HepG2 (cell line): ENCODE results near the gene C4orf46. TPM values are rescaled to one million over a fixed set of nuclear protein-coding genes. Genes with fewer than 3 reads are reported as not detected.

ENCODE experiments used
- ATAC-seq: fragments of 200-7000 bp; cut with Tn5 transposase; 3 replicates; pipeline ENCODE4 v1.9.1; 2020; ENCODE audit warnings: mild to moderate bottlenecking, moderate library complexity
- BruUV-seq: library from RNA; stranded (reverse); fragments of 400-500 nt; replicated peaks from 2 replicates; lab custom pipeline; 2021; lab: Mats Ljungman, UMichigan
- CTCF ChIA-PET: fragments of 300-600 bp; formaldehyde crosslinking; extraction: SDS; loops from one replicate; lab custom pipeline; 2021; ENCODE audit warnings: low total read pairs, inconsistent platforms, low intra/inter-chr PET ratio; lab: Yijun Ruan, JAX
- POLR2A ChIA-PET: fragments of 350-600 bp; sonication (Branson Sonifier 250); formaldehyde crosslinking; loops from one replicate; lab custom pipeline; 2020; ENCODE audit warnings: antibody characterized with exemption, inconsistent platforms; lab: Yijun Ruan, JAX
- DNase-seq: peaks from one replicate; pipeline ENCODE4 v3.0.0-alpha.2; 2015; ENCODE audit warnings: low spot score
- FAIRE-seq: peaks from 3 replicates; lab custom pipeline; 2011; peaks lifted over from hg19 to GRCh38; lab: Jason Lieb, UNC
- H2AFZ ChIP-seq: one replicate; pipeline ENCODE4 v1.6.1; 2011; ENCODE audit warnings: low read length, inconsistent platforms
- H3K27ac ChIP-seq: fragments of 300-600 bp; 3 replicates; pipeline ENCODE4 v1.8.0; 2011; ENCODE audit warnings: mixed run types, mild to moderate bottlenecking, mixed read lengths, low read length, inconsistent platforms; ENCODE audit not compliant: insufficient read depth; ENCODE audit errors: extremely low read length
- H3K27me3 ChIP-seq, 2 experiments: fragments of 200-600 bp in 1 of 2; 2 replicates in 1 of 2; 3 replicates in 1 of 2; pipeline versions ENCODE4 v1.6.0 to v1.8.0; 2011; ENCODE audit warnings: low read length in 2 of 2, mild to moderate bottlenecking in 2 of 2, moderate library complexity in 2 of 2, inconsistent platforms in 1 of 2; ENCODE audit not compliant: insufficient read depth in 2 of 2, control insufficient read depth in 1 of 2
- H3K36me3 ChIP-seq, 2 experiments: fragments of 200-600 bp in 1 of 2; replicated peaks in 1 of 2; 2 replicates in 1 of 2; 3 replicates in 1 of 2; pipeline versions ENCODE4 v1.5.1 to v1.8.0; 2011; ENCODE audit warnings: low read length in 2 of 2, inconsistent platforms in 1 of 2; ENCODE audit not compliant: insufficient read depth in 2 of 2, control insufficient read depth in 1 of 2
- H3K4me1 ChIP-seq: 2 replicates; pipeline ENCODE4 v1.5.1; 2012; ENCODE audit warnings: low read length, inconsistent platforms; ENCODE audit not compliant: insufficient read depth
- H3K4me2 ChIP-seq: 2 replicates; pipeline ENCODE4 v1.6.0; 2011; ENCODE audit warnings: low read depth, low read length, inconsistent platforms
- H3K4me3 ChIP-seq, 3 experiments: fragments of 200-600 bp in 1 of 3; sonication (generic), shearing (Covaris generic) in 1 of 3; replicated peaks in 1 of 3; 2 replicates each; pipeline ENCODE4 v1.5.1; 2011 to 2016; ENCODE audit warnings: low read length in 3 of 3, inconsistent platforms in 2 of 3, low read depth in 2 of 3, mild to moderate bottlenecking in 2 of 3, control low read depth in 1 of 3, mixed read lengths in 1 of 3; ENCODE audit not compliant: insufficient read depth in 1 of 3
- H3K79me2 ChIP-seq: one replicate; pipeline ENCODE4 v1.6.1; 2011; ENCODE audit warnings: low read length, inconsistent platforms; ENCODE audit not compliant: insufficient read depth
- H3K9ac ChIP-seq: 2 replicates; pipeline ENCODE4 v1.6.0; 2011; ENCODE audit warnings: mild to moderate bottlenecking, low read depth, low read length, inconsistent platforms; ENCODE audit not compliant: insufficient read depth
- H3K9me3 ChIP-seq: 2 replicates; pipeline ENCODE4 v1.5.1; 2012; ENCODE audit warnings: mild to moderate bottlenecking, low read length
- H4K20me1 ChIP-seq: 2 replicates; pipeline ENCODE4 v1.6.0; 2011; ENCODE audit warnings: inconsistent platforms, mild to moderate bottlenecking, low read length, moderate library complexity; ENCODE audit not compliant: insufficient read depth
- ASH2L ChIP-seq: fragments of 300-600, 200-600 bp; sonication (generic); IDR thresholded peaks from 2 replicates; pipeline ENCODE4 v1.7.0; 2017; ENCODE audit warnings: low read depth, mild to moderate bottlenecking, moderate library complexity, mixed read lengths, low read length; ENCODE audit not compliant: insufficient read length
- CEBPB ChIP-seq: IDR thresholded peaks from 2 replicates; pipeline ENCODE4 v1.6.1; 2011; ENCODE audit warnings: low read depth, low read length, improper control_type of control experiment, borderline replicate concordance
- CENPX ChIP-seq: sonication (generic); formaldehyde crosslinking; IDR thresholded peaks from 2 replicates; pipeline ENCODE4 v1.9.0; 2021; ENCODE audit warnings: mild to moderate bottlenecking, missing genetic modification reagents, moderate library complexity
- ETV5 ChIP-seq: IDR thresholded peaks from 2 replicates; pipeline ENCODE4 v1.6.1; 2018; ENCODE audit warnings: missing biosample characterization, missing genetic modification reagents, inconsistent platforms, borderline replicate concordance
- GATAD1 ChIP-seq: IDR thresholded peaks from 2 replicates; pipeline ENCODE4 v1.6.1; 2016; ENCODE audit warnings: missing genetic modification reagents, missing compliant biosample characterization
- HIVEP1 ChIP-seq: sonication (generic); formaldehyde crosslinking; IDR thresholded peaks from 2 replicates; pipeline ENCODE4 v1.4.0; 2020; ENCODE audit warnings: mild to moderate bottlenecking, missing genetic modification reagents
- HNF4A ChIP-seq: sonication (generic); formaldehyde crosslinking; IDR thresholded peaks from 2 replicates; pipeline ENCODE4 v1.4.0; 2020; ENCODE audit warnings: missing genetic modification reagents
- HOXA3 ChIP-seq: sonication (generic); formaldehyde crosslinking; IDR thresholded peaks from 2 replicates; pipeline ENCODE4 v1.5.0; 2020; ENCODE audit warnings: missing genetic modification reagents
- KLF12 ChIP-seq: sonication (generic); formaldehyde crosslinking; IDR thresholded peaks from 2 replicates; pipeline ENCODE4 v1.4.0; 2020; ENCODE audit warnings: missing genetic modification reagents, borderline replicate concordance
- MEF2D ChIP-seq: sonication (generic); formaldehyde crosslinking; IDR thresholded peaks from 2 replicates; pipeline ENCODE4 v1.5.1; 2020; ENCODE audit warnings: mild to moderate bottlenecking, missing genetic modification reagents
- MEIS1 ChIP-seq: sonication (generic); formaldehyde crosslinking; IDR thresholded peaks from 2 replicates; pipeline ENCODE4 v1.9.0; 2021; ENCODE audit warnings: mild to moderate bottlenecking, missing genetic modification reagents, moderate library complexity, borderline replicate concordance
- MIXL1 ChIP-seq: IDR thresholded peaks from 2 replicates; pipeline ENCODE4 v1.6.1; 2016
- PHF5A ChIP-seq: IDR thresholded peaks from one replicate; pipeline ENCODE4 v1.6.1; 2018; ENCODE audit warnings: low read depth, missing genetic modification reagents; ENCODE audit not compliant: unreplicated experiment
- SAP130 ChIP-seq: IDR thresholded peaks from 2 replicates; pipeline ENCODE4 v1.6.1; 2016; ENCODE audit warnings: low read depth
- ZNF335 ChIP-seq: sonication (generic); formaldehyde crosslinking; IDR thresholded peaks from 2 replicates; pipeline ENCODE4 v1.4.0; 2020; ENCODE audit warnings: missing genetic modification reagents
- ZNF432 ChIP-seq: sonication (generic); formaldehyde crosslinking; IDR thresholded peaks from 2 replicates; pipeline ENCODE4 v1.5.0; 2020; ENCODE audit warnings: missing genetic modification reagents, mild to moderate bottlenecking, borderline replicate concordance
- ZNF468 ChIP-seq: sonication (generic); formaldehyde crosslinking; IDR thresholded peaks from 2 replicates; pipeline ENCODE4 v1.8.0; 2022; ENCODE audit warnings: mild to moderate bottlenecking, moderate library complexity, missing genetic modification reagents
- WGBS: methylation state at CpG from one replicate; pipeline ENCODE4 v1.1.6; 2017; ENCODE audit warnings: low lambda C conversion rate; 5-methylcytosine and 5-hydroxymethylcytosine counted together
- in situ Hi-C: cut with HindIII; loops from 2 replicates; pipeline ENCODE4 v1.10.0; 2017; ENCODE audit warnings: low pct_unique_long_range_greater_than_20kb; ENCODE audit not compliant: extremely low pct_ligation_motif_present
- intact Hi-C: fragments of 100-400 bp; cut with micrococcal nuclease; formaldehyde crosslinking; loops from one replicate; pipeline ENCODE4 v1.10.0; 2022; ENCODE audit not compliant: unreplicated experiment
- polyA plus RNA-seq, 8 experiments: library from polyadenylated mRNA; depleted of rRNA in 3 of 8; stranded (reverse) in 7 of 8; unstranded in 1 of 8; fragments of >200 nt; fragmentation: Illumina TruSeq in 4 of 8; extraction: Trizol in 4 of 8; gene quantifications; 2 replicates each; pipeline versions ENCODE4 v1.2.1 to v1.2.3, GENCODE V29; 2011 to 2016; ENCODE audit warnings: low read depth in 4 of 8, missing spikeins in 1 of 8, mixed read lengths in 1 of 8; ENCODE audit not compliant: insufficient read depth in 1 of 8
- total RNA-seq, 5 experiments: library from RNA; depleted of rRNA; stranded (reverse); fragments of >200 nt; fragmentation: Illumina TruSeq; extraction: Trizol; gene quantifications; 2 replicates each; pipeline ENCODE4 v1.2.3, GENCODE V29; 2016; ENCODE audit warnings: low read depth in 1 of 5
- TF ChIP-seq, protein P1 (sequence below): IDR thresholded peaks from 2 replicates; pipeline ENCODE4 v1.6.1; 2016
- TF ChIP-seq, protein P2 (sequence below): sonication (generic); formaldehyde crosslinking; IDR thresholded peaks from 2 replicates; pipeline ENCODE4 v1.4.0; 2020; ENCODE audit warnings: mild to moderate bottlenecking, missing genetic modification reagents

The C4orf46 gene
- total and polyA plus RNA-seq, 2 of the 13 experiments (the other 11 are each of a cell fraction or from before 2014, with no cell fraction given): 8.5 to 10.4 TPM

DNA sequence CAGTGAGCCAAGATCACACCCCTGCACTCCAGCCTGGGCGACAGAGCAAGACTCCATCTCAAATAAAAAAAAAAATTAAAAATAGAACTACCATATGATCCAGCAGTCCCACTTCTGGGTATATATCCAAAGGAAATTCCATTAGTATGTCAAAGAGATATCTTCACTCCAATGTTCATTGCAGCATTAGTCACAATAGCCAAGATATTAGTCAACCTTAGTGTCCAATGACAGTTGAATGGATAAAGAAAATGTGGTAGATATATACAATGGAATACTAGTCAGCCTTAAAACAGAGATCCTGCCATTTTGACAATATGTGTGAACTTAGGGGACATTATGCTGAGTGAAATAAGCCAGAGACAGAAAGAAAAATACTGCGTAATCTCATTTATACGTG lies 49.4 kb downstream of the C4orf46 start:
- FAIRE-seq: no peak
- ChIA-PET POLR2A (no interaction called here), CTCF (no interaction called here)
- no peak for DNase-seq
- no TSS peak for BruUV-seq
- Histone ChIP-seq H3K36me3 (no peaks in the 10 kb centered on the region), H3K27ac (no peak overlapping the region), H3K79me2 (no peaks in the 10 kb centered on the region), H3K4me3 (no peak overlapping the region), H3K9me3 (no peaks in the 10 kb centered on the region), H3K4me2 (no peak overlapping the region), H2AFZ (no peak overlapping the region), H3K4me1 (no peaks in the 10 kb centered on the region), H4K20me1 (no peaks in the 10 kb centered on the region), H3K27me3 (no peaks in the 10 kb centered on the region), H3K9ac (no peak overlapping the region)
- no peak for TF ChIP-seq CENPX (CRISPR knock-in tag)
- TF ChIP-seq KLF12 (CRISPR knock-in tag): no peak
- no peak for TF ChIP-seq HIVEP1
- TF ChIP-seq ZNF335 (CRISPR knock-in tag): no peak
- TF ChIP-seq ETV5: no peak
- TF ChIP-seq CEBPB: no peak
- TF ChIP-seq PHF5A: no peak
- TF ChIP-seq, protein P1, sequence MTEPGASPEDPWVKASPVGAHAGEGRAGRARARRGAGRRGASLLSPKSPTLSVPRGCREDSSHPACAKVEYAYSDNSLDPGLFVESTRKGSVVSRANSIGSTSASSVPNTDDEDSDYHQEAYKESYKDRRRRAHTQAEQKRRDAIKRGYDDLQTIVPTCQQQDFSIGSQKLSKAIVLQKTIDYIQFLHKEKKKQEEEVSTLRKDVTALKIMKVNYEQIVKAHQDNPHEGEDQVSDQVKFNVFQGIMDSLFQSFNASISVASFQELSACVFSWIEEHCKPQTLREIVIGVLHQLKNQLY (CRISPR knock-in tag): no peak
- no peak for TF ChIP-seq MIXL1 (CRISPR knock-in tag)
- TF ChIP-seq ASH2L: no peak
- TF ChIP-seq SAP130 (CRISPR knock-in tag): no peak
- TF ChIP-seq MEF2D (CRISPR knock-in tag): no peak
- TF ChIP-seq, protein P2, sequence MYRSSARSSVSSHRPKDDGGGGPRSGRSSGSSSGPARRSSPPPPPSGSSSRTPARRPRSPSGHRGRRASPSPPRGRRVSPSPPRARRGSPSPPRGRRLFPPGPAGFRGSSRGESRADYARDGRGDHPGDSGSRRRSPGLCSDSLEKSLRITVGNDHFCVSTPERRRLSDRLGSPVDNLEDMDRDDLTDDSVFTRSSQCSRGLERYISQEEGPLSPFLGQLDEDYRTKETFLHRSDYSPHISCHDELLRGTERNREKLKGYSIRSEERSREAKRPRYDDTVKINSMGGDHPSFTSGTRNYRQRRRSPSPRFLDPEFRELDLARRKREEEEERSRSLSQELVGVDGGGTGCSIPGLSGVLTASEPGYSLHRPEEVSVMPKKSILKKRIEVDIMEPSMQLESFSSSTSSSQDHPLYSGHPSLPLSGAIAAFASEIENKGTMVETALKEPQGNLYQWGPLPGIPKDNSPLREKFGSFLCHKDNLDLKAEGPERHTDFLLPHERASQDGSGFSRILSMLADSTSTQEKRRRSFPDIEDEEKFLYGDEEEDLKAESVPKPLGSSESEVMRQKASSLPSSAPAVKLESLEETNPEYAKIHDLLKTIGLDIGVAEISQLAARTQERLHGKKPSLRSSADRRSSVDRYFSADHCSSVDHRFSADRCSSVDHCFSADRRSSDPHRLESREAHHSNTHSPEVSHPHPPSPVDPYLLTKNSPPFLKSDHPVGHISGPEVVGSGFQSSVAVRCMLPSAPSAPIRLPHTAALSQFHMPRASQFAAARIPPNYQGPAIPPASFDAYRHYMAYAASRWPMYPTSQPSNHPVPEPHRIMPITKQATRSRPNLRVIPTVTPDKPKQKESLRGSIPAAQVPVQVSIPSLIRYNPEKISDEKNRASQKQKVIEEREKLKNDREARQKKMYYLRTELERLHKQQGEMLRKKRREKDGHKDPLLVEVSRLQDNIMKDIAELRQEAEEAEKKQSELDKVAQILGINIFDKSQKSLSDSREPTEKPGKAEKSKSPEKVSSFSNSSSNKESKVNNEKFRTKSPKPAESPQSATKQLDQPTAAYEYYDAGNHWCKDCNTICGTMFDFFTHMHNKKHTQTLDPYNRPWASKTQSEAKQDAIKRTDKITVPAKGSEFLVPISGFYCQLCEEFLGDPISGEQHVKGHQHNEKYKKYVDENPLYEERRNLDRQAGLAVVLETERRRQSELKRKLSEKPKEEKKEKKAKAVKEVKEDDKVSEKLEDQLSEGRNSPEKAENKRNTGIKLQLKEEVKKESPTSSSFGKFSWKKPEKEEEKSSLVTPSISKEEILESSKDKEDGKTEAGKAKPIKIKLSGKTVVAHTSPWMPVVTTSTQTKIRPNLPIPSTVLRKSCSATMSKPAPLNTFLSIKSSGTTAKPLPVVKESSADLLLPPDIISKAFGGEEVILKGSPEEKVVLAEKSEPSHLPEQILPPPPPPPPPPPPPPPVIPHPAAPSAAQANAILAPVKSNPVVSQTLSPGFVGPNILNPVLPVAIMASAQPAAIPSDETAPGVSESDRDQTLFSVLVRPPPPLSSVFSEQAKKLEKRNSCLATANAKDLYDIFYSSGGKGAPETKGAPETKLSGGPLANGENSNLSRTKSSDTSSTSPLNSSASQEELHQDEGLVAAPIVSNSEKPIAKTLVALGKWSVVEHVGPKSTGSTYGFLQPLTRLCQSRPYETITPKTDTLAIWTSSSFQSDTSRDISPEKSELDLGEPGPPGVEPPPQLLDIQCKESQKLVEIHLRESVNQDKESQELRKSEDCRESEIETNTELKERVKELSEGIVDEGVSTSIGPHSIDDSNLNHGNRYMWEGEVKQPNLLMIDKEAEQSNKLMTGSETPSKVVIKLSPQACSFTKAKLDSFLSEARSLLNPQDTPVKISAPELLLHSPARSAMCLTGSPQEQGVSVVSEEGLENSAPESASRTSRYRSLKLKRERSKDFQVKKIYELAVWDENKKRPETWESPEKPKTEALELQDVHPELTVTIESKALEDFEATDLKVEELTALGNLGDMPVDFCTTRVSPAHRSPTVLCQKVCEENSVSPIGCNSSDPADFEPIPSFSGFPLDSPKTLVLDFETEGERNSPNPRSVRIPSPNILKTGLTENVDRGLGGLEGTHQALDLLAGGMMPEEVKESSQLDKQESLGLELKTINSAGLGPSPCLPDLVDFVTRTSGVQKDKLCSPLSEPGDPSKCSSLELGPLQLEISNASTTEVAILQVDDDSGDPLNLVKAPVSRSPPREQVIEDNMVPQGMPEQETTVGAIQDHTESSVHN (CRISPR knock-in tag): no peak
- TF ChIP-seq HNF4A (CRISPR knock-in tag): no peak
- no peak for TF ChIP-seq ZNF432 (CRISPR knock-in tag)
- TF ChIP-seq MEIS1 (CRISPR knock-in tag): no peak
- TF ChIP-seq ZNF468: no peak
- no peak for TF ChIP-seq GATAD1 (CRISPR knock-in tag)
- no peak for TF ChIP-seq HOXA3 (CRISPR knock-in tag)
- in situ Hi-C loops: loop anchor here (5.0 to 25.0 kb wide), 2 partner anchors 370 to 635 kb away; no protein-coding TSS in a partner anchor
- WGBS: 48% methylated on average over 3 of the region's 3 CpGs
- ATAC-seq: no peak
- intact Hi-C loops: no loop called here
